Measurements from ENCODE around the gene DISP2.

Gene DISP2

DNA sequence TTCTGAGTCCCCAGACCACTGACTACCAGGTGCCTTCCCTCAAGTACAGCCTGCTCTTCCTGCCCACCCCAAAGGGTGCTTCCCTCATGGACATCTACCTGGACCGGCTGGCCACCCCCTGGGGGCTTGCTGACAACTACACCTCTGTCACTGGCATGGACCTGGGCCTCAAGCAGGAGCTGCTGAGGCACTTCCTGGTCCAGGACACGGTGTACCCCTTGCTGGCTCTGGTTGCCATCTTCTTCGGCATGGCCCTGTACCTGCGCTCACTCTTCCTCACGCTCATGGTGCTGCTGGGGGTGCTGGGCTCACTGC is 9.3 kb downstream of the DISP2 start:
- TF ChIP-seq, protein P1, sequence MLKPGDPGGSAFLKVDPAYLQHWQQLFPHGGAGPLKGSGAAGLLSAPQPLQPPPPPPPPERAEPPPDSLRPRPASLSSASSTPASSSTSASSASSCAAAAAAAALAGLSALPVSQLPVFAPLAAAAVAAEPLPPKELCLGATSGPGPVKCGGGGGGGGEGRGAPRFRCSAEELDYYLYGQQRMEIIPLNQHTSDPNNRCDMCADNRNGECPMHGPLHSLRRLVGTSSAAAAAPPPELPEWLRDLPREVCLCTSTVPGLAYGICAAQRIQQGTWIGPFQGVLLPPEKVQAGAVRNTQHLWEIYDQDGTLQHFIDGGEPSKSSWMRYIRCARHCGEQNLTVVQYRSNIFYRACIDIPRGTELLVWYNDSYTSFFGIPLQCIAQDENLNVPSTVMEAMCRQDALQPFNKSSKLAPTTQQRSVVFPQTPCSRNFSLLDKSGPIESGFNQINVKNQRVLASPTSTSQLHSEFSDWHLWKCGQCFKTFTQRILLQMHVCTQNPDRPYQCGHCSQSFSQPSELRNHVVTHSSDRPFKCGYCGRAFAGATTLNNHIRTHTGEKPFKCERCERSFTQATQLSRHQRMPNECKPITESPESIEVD (tag by site-specific recombination; IDR thresholded peaks at IDR 0.05), result no peak
- TF ChIP-seq GLIS2 (tag by site-specific recombination; IDR thresholded peaks at IDR 0.05) (peak; percentile 37), GLIS1 (tag by site-specific recombination; IDR thresholded peaks at IDR 0.05) (0 out of 2 replicates have a peak, but pooled peaks have one; percentile 5)
- H3K4me3 ChIP-seq (ENCODE audit: low read depth, low read length), result no peak overlapping the region
- ChIA-PET POLR2A (interaction anchor here (1.5 kb wide), 1 partner anchor 27 kb away, joined by 5 read pairs; the partner anchor contains the start of gene CCDC9B), CTCF (interaction anchor here (0.7 to 1.6 kb wide), 9 partner anchors 9 to 58 kb away, joined by 3 to 9 read pairs (median 3); partner anchors contain the start of gene DISP2)
- no peaks in the 10 kb centered on the region for H3K4me1 ChIP-seq (ENCODE audit: control insufficient read depth, insufficient read depth, low read length)
- no peak overlapping the region for H3K27ac ChIP-seq (ENCODE audit: extremely low read depth, low read depth, low read length)
- no peaks in the 10 kb centered on the region for H3K9me3 ChIP-seq (ENCODE audit: control insufficient read depth, insufficient read depth, low read depth, low read length)
- no peaks in the 10 kb centered on the region for H3K36me3 ChIP-seq (ENCODE audit: control insufficient read depth in 2 of 2, insufficient read depth in 1 of 2, low read length in 2 of 2)

DNA sequence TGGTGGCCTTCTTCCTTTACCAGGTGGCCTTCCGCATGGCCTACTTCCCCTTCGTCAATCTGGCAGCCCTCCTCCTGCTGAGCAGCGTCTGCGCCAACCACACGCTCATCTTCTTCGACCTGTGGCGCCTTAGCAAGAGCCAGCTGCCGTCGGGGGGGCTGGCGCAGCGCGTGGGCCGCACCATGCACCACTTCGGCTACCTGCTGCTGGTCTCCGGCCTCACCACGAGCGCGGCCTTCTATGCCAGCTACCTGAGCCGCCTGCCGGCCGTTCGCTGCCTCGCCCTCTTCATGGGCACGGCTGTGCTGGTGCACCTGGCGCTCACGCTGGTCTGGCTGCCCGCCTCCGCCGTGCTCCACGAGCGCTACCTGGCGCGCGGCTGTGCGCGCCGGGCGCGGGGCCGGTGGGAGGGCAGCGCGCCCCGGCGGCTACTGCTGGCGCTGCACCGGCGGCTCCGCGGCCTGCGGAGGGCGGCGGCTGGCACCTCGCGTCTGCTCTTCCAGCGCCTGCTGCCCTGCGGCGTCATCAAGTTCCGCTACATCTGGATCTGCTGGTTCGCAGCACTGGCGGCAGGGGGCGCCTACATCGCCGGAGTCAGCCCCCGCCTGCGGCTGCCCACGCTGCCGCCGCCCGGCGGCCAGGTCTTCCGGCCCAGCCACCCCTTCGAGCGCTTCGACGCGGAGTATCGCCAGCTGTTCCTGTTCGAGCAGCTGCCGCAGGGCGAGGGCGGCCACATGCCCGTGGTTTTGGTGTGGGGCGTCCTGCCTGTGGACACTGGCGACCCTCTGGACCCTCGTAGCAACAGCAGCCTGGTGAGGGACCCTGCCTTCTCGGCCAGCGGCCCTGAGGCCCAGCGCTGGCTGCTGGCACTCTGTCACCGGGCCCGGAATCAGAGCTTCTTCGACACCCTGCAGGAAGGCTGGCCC is 9.9 kb downstream of the DISP2 start:
- Histone ChIP-seq H3K27ac (ENCODE audit: extremely low read depth, low read depth, low read length) (no peak overlapping the region), H3K4me3 (ENCODE audit: low read depth, low read length) (no peak overlapping the region), H3K9me3 (ENCODE audit: control insufficient read depth, insufficient read depth, low read depth, low read length) (no peaks in the 10 kb centered on the region), H3K4me1 (ENCODE audit: control insufficient read depth, insufficient read depth, low read length) (no peaks in the 10 kb centered on the region), H3K36me3 (ENCODE audit: control insufficient read depth in 2 of 2, insufficient read depth in 1 of 2, low read length in 2 of 2) (no peaks in the 10 kb centered on the region)
- POLR2A ChIA-PET, result interaction anchor here (1.1 to 1.5 kb wide), 2 partner anchors 28 to 37 kb away, joined by 3 to 5 read pairs; partner anchors contain the start of genes CCDC9B and IVD
- CTCF ChIA-PET, result interaction anchor here (0.7 to 2.0 kb wide), 18 partner anchors 9 to 58 kb away, joined by 3 to 11 read pairs (median 3); partner anchors contain the start of genes DISP2 and KNSTRN
- TF ChIP-seq, protein P2, sequence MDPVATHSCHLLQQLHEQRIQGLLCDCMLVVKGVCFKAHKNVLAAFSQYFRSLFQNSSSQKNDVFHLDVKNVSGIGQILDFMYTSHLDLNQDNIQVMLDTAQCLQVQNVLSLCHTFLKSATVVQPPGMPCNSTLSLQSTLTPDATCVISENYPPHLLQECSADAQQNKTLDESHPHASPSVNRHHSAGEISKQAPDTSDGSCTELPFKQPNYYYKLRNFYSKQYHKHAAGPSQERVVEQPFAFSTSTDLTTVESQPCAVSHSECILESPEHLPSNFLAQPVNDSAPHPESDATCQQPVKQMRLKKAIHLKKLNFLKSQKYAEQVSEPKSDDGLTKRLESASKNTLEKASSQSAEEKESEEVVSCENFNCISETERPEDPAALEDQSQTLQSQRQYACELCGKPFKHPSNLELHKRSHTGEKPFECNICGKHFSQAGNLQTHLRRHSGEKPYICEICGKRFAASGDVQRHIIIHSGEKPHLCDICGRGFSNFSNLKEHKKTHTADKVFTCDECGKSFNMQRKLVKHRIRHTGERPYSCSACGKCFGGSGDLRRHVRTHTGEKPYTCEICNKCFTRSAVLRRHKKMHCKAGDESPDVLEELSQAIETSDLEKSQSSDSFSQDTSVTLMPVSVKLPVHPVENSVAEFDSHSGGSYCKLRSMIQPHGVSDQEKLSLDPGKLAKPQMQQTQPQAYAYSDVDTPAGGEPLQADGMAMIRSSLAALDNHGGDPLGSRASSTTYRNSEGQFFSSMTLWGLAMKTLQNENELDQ (tag by site-specific recombination; IDR thresholded peaks at IDR 0.05; ENCODE audit: low read depth), result no peak
- TF ChIP-seq ZNF202 (tag by site-specific recombination; IDR thresholded peaks at IDR 0.05; ENCODE audit: borderline replicate concordance), result no peak
- TF ChIP-seq ZNF350 (tag by site-specific recombination; IDR thresholded peaks at IDR 0.05), result no peak
- TF ChIP-seq ZNF600 (tag by site-specific recombination; IDR thresholded peaks at IDR 0.05), result peak; percentile 33
- TF ChIP-seq, protein P3, sequence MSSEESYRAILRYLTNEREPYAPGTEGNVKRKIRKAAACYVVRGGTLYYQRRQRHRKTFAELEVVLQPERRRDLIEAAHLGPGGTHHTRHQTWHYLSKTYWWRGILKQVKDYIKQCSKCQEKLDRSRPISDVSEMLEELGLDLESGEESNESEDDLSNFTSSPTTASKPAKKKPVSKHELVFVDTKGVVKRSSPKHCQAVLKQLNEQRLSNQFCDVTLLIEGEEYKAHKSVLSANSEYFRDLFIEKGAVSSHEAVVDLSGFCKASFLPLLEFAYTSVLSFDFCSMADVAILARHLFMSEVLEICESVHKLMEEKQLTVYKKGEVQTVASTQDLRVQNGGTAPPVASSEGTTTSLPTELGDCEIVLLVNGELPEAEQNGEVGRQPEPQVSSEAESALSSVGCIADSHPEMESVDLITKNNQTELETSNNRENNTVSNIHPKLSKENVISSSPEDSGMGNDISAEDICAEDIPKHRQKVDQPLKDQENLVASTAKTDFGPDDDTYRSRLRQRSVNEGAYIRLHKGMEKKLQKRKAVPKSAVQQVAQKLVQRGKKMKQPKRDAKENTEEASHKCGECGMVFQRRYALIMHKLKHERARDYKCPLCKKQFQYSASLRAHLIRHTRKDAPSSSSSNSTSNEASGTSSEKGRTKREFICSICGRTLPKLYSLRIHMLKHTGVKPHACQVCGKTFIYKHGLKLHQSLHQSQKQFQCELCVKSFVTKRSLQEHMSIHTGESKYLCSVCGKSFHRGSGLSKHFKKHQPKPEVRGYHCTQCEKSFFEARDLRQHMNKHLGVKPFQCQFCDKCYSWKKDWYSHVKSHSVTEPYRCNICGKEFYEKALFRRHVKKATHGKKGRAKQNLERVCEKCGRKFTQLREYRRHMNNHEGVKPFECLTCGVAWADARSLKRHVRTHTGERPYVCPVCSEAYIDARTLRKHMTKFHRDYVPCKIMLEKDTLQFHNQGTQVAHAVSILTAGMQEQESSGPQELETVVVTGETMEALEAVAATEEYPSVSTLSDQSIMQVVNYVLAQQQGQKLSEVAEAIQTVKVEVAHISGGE (tag by site-specific recombination; conservative IDR thresholded peaks at IDR 0.05; ENCODE audit: low read depth), result no peak; the same call in 1 of the 2 replicates
- TF ChIP-seq, protein P4, sequence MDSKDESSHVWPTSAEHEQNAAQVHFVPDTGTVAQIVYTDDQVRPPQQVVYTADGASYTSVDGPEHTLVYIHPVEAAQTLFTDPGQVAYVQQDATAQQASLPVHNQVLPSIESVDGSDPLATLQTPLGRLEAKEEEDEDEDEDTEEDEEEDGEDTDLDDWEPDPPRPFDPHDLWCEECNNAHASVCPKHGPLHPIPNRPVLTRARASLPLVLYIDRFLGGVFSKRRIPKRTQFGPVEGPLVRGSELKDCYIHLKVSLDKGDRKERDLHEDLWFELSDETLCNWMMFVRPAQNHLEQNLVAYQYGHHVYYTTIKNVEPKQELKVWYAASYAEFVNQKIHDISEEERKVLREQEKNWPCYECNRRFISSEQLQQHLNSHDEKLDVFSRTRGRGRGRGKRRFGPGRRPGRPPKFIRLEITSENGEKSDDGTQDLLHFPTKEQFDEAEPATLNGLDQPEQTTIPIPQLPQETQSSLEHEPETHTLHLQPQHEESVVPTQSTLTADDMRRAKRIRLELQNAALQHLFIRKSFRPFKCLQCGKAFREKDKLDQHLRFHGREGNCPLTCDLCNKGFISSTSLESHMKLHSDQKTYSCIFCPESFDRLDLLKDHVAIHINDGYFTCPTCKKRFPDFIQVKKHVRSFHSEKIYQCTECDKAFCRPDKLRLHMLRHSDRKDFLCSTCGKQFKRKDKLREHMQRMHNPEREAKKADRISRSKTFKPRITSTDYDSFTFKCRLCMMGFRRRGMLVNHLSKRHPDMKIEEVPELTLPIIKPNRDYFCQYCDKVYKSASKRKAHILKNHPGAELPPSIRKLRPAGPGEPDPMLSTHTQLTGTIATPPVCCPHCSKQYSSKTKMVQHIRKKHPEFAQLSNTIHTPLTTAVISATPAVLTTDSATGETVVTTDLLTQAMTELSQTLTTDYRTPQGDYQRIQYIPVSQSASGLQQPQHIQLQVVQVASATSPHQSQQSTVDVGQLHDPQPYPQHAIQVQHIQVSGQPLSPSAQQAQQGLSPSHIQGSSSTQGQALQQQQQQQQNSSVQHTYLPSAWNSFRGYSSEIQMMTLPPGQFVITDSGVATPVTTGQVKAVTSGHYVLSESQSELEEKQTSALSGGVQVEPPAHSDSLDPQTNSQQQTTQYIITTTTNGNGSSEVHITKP (tag by site-specific recombination; IDR thresholded peaks at IDR 0.05), result no peak
- TF ChIP-seq ZFHX2 (tag by site-specific recombination; conservative IDR thresholded peaks at IDR 0.05), result peak; percentile 94
- TF ChIP-seq ZNF792 (tag by site-specific recombination; IDR thresholded peaks at IDR 0.05), result no peak
- peak; percentile 69 for TF ChIP-seq ZNF10 (tag by site-specific recombination; IDR thresholded peaks at IDR 0.05)
- TF ChIP-seq ZIC2 (tag by site-specific recombination; IDR thresholded peaks at IDR 0.05), result no peak
- no peak for TF ChIP-seq ZNF530 (tag by site-specific recombination; IDR thresholded peaks at IDR 0.05; ENCODE audit: low read depth)
- TF ChIP-seq ZNF747 (tag by site-specific recombination; IDR thresholded peaks at IDR 0.05), result no peak
- no peak for TF ChIP-seq ZNF239 (tag by site-specific recombination; IDR thresholded peaks at IDR 0.05)
- TF ChIP-seq, protein P5, sequence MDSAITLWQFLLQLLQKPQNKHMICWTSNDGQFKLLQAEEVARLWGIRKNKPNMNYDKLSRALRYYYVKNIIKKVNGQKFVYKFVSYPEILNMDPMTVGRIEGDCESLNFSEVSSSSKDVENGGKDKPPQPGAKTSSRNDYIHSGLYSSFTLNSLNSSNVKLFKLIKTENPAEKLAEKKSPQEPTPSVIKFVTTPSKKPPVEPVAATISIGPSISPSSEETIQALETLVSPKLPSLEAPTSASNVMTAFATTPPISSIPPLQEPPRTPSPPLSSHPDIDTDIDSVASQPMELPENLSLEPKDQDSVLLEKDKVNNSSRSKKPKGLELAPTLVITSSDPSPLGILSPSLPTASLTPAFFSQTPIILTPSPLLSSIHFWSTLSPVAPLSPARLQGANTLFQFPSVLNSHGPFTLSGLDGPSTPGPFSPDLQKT (IDR thresholded peaks at IDR 0.05; ENCODE audit: borderline replicate concordance, low read depth, low read length), result no peak

Data from HEK293 (cell line).